ENCODE measurements around the gene ZNF527. TPM values are rescaled to one million over a fixed set of nuclear protein-coding genes. Genes with fewer than 3 reads are reported as not detected.
"Not testable (repeated sequence)": the region's sequence is repeated elsewhere in the genome, so short reads cannot be mapped to it uniquely, and the experiment has no call there.

Gene ZNF527
- total and polyA plus RNA-seq, 10 donors, result 2.4 to 14.9 (median 6.2) TPM

DNA sequence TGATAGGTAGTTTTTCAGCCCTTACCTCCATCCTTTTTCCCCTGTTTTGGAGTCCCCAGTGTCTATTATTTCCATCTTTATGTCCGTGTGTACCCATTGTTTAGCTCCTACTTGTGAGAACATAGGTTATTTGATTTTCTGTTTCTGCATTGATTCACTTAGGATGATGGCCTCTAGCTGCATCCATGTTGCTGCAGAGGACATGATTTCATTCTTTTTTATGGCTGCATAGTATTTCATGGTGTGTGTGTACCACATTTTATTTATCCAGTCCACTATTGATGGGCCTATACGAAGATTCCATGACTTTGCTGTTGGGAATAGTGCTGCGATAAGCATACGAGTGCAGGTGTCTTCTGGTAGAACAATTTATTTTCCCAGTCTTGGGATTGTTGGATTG is 15.0 kb upstream of the ZNF527 start:
- Histone ChIP-seq H3K4me3 (no peak overlapping the region), H3K36me3 (peaks cover 13 to 98% (median 72%) of the 10 kb centered on the region in 6 donors), H3K4me1 (no peaks in the 10 kb centered on the region), H3K27ac (no peak overlapping the region), H3K9me3 (peaks cover 6 to 75% (median 51%) of the 10 kb centered on the region in 8 donors), H3K27me3 (replicated peaks in 1 of 7) (no peaks in the 10 kb centered on the region)
- intact Hi-C loops (cut with DNase I; ENCODE audit: low total_unique reads), result no loop called here
- 91 to 99% (median 95%) methylated on average over 4 of the region's 4 CpGs for WGBS, 5 donors
- TF ChIP-seq POLR2AphosphoS5 (IDR thresholded peaks at IDR 0.05) (no peak), POLR2A (IDR thresholded peaks at IDR 0.05) (no peak)
- TF ChIP-seq, protein P1, sequence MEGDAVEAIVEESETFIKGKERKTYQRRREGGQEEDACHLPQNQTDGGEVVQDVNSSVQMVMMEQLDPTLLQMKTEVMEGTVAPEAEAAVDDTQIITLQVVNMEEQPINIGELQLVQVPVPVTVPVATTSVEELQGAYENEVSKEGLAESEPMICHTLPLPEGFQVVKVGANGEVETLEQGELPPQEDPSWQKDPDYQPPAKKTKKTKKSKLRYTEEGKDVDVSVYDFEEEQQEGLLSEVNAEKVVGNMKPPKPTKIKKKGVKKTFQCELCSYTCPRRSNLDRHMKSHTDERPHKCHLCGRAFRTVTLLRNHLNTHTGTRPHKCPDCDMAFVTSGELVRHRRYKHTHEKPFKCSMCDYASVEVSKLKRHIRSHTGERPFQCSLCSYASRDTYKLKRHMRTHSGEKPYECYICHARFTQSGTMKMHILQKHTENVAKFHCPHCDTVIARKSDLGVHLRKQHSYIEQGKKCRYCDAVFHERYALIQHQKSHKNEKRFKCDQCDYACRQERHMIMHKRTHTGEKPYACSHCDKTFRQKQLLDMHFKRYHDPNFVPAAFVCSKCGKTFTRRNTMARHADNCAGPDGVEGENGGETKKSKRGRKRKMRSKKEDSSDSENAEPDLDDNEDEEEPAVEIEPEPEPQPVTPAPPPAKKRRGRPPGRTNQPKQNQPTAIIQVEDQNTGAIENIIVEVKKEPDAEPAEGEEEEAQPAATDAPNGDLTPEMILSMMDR (IDR thresholded peaks at IDR 0.05 in 8 of 11, conservative IDR thresholded peaks at IDR 0.05 in 3 of 11), result no peak
- DNase-seq, result no peak

DNA sequence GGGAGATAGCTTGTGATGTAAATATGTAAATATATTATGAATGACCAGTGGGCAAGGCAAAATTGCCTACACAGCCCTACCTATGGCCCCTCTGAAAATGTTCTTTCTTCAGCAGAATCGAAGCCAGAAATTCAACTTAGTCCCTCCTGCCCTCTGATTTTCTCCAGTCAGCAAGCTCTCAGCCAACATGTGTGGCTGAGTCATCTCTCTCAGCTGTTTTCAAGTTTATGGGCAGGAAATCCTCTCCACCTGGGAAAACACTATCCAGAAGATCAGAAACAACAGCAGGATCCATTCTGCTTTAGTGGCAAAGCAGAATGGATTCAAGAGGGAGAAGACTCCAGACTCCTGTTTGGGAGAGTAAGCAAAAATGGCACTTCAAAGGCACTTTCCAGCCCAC is 8.9 kb upstream of the ZNF527 start:
- no peaks in the 10 kb centered on the region for H3K27me3 ChIP-seq (replicated peaks in 1 of 7)
- no peak overlapping the region for H3K27ac ChIP-seq
- peaks cover 21 to 83% (median 68%) of the 10 kb centered on the region in 6 donors for H3K36me3 ChIP-seq
- H3K4me3 ChIP-seq, result no peak overlapping the region
- WGBS, 5 donors, result 57 to 91% (median 78%) methylated on average over 1 of the region's 1 CpG
- intact Hi-C loops (cut with DNase I; ENCODE audit: low total_unique reads), result no loop called here
- H3K9me3 ChIP-seq, result peaks cover 0 to 100% (median 84%) of the 10 kb centered on the region in 8 donors
- DNase-seq, result no peak
- TF ChIP-seq POLR2A (IDR thresholded peaks at IDR 0.05), result no peak
- TF ChIP-seq, protein P1 (IDR thresholded peaks at IDR 0.05 in 8 of 11, conservative IDR thresholded peaks at IDR 0.05 in 3 of 11), result no peak
- TF ChIP-seq POLR2AphosphoS5 (IDR thresholded peaks at IDR 0.05), result no peak
- H3K4me1 ChIP-seq, result no peaks in the 10 kb centered on the region

DNA sequence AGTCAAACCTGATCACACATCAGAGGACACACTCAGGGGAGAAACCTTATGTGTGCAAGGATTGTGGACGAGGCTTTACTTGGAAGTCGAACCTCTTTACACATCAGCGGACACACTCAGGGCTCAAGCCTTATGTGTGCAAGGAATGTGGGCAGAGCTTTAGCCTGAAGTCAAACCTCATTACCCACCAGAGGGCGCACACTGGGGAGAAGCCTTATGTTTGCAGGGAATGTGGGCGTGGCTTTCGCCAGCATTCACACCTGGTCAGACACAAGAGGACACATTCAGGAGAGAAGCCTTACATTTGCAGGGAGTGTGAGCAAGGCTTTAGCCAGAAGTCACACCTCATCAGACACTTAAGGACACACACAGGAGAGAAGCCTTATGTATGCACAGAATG is 8.2 kb upstream of the ZNF527 start:
- H3K27ac ChIP-seq, result no peak overlapping the region
- DNase-seq, result no peak
- peaks cover 21 to 75% (median 64%) of the 10 kb centered on the region in 6 donors for H3K36me3 ChIP-seq
- H3K4me1 ChIP-seq, result no peaks in the 10 kb centered on the region
- TF ChIP-seq, protein P1 (IDR thresholded peaks at IDR 0.05 in 8 of 11, conservative IDR thresholded peaks at IDR 0.05 in 3 of 11), result no peak
- TF ChIP-seq POLR2AphosphoS5 (IDR thresholded peaks at IDR 0.05) (no peak), POLR2A (IDR thresholded peaks at IDR 0.05) (no peak)
- no peak overlapping the region for H3K4me3 ChIP-seq
- peaks cover 0 to 100% (median 84%) of the 10 kb centered on the region in 8 donors for H3K9me3 ChIP-seq
- 92 to 98% (median 94%) methylated on average over 4 to 6 of the region's 6 CpGs for WGBS, 5 donors
- intact Hi-C loops (cut with DNase I; ENCODE audit: low total_unique reads), result no loop called here
- H3K27me3 ChIP-seq (replicated peaks in 1 of 7), result no peaks in the 10 kb centered on the region

DNA sequence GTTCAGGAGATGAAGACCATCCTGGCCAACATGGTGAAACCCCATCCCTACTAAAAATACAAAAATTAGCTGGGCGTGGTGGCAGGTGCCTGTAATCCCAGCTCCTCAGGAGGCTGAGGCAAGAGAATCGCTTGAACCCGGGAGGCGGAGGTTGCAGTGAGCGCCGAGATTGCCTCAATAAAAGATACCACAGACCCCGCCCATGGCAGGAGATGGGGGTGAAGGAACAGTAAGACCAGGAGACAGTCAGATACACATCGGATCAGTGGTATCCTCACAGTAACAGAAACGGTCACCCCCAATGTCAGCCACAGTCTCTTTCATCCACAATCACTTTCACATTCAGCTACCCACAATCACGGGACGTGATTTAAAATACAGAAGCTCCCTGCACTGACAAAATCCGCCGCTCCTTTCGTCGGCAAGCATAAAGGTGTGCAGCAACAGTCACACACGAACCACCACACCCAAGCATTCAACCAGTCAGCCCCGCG is 466 bp upstream of the ZNF527 start:
- Histone ChIP-seq H3K27ac (peak overlapping the region; percentile 83 to 97 (median 91)), H3K4me3 (peak overlapping the region; percentile 40 to 85 (median 60)), H3K9me3 (peaks cover 0 to 56% (median 40%) of the 10 kb centered on the region in 8 donors), H3K36me3 (peaks cover 0 to 21% (median 17%) of the 10 kb centered on the region in 6 donors), H3K4me1 (peaks cover 7 to 22% (median 17%) of the 10 kb centered on the region in 6 donors)
- H3K27me3 ChIP-seq (replicated peaks in 1 of 7); intact Hi-C loops (cut with DNase I; ENCODE audit: low total_unique reads): not testable (repeated sequence)
- WGBS, 5 donors, result 12 to 18% (median 14%) methylated on average over 15 to 18 of the region's 18 CpGs
- DNase-seq, result peak; percentile 71

Measured in spleen (tissue), 11 donors.